Type B pancreatic cell (in vitro differentiated cells): Measurements from ENCODE around the gene SPATA20. TPM values are rescaled to one million over a fixed set of nuclear protein-coding genes. Genes with fewer than 3 reads are reported as not detected.

ENCODE experiments used
- DNase-seq: peaks from one replicate; pipeline ENCODE4 v3.0.0; 2021; ENCODE audit warnings: mixed read lengths; ENCODE audit not compliant: unreplicated experiment; ENCODE audit errors: extremely low spot score
- H3K27ac Mint-ChIP-seq: 2 replicates; pipeline ENCODE4 v1.8.0; 2021; ENCODE audit warnings: mild to moderate bottlenecking, mixed read lengths
- H3K27me3 Mint-ChIP-seq: 2 replicates; pipeline ENCODE4 v1.8.0; 2021; ENCODE audit warnings: mixed read lengths
- H3K36me3 Mint-ChIP-seq: 2 replicates; pipeline ENCODE4 v1.8.0; 2021; ENCODE audit warnings: mixed read lengths
- H3K4me1 Mint-ChIP-seq: one replicate; pipeline ENCODE4 v1.8.0; 2021; ENCODE audit warnings: mixed read lengths; ENCODE audit not compliant: unreplicated experiment
- H3K4me3 Mint-ChIP-seq: 2 replicates; pipeline ENCODE4 v1.8.0; 2021; ENCODE audit warnings: mild to moderate bottlenecking, mixed read lengths
- H3K9me3 Mint-ChIP-seq: 2 replicates; pipeline ENCODE4 v1.8.0; 2021; ENCODE audit warnings: mixed read lengths
- CTCF ChIP-seq: fragments of 200-600 bp; sonication (generic); conservative IDR thresholded peaks from 2 replicates; pipeline ENCODE4 v1.5.0; 2021; ENCODE audit warnings: antibody characterized with exemption, mild to moderate bottlenecking
- total RNA-seq: library from RNA; stranded (reverse); gene quantifications from 2 replicates; pipeline ENCODE4 v1.2.1, GENCODE V29; 2021; ENCODE audit warnings: low replicate concordance

The SPATA20 gene
- total RNA-seq, 1 donor from 2014 or later, result 51.3 TPM

GRCh38 chr17:50570528-50570927, 23.6 kb downstream of the SPATA20 start:
- no peaks in the 10 kb centered on the region for H3K36me3 Mint-ChIP-seq
- TF ChIP-seq CTCF, result no peak
- no peak for DNase-seq
- H3K4me3 Mint-ChIP-seq, result peak overlapping the region; percentile 39
- peaks cover 25% of the 10 kb centered on the region for H3K27me3 Mint-ChIP-seq
- H3K9me3 Mint-ChIP-seq, result no peaks in the 10 kb centered on the region
- peak overlapping the region; percentile 21 for H3K27ac Mint-ChIP-seq
- peaks cover 52% of the 10 kb centered on the region for H3K4me1 Mint-ChIP-seq

- no peak for DNase-seq
- Mint-ChIP-seq H3K36me3 (no peaks in the 10 kb centered on the region), H3K27me3 (peaks cover 16% of the 10 kb centered on the region), H3K4me1 (peaks cover 41% of the 10 kb centered on the region), H3K4me3 (no peak overlapping the region), H3K9me3 (no peaks in the 10 kb centered on the region), H3K27ac (no peak overlapping the region)
- no peak for TF ChIP-seq CTCF
Measured at GRCh38 chr17:50571681-50572080, 24.7 kb downstream of the SPATA20 start.

- Mint-ChIP-seq H3K27ac (no peak overlapping the region), H3K9me3 (no peaks in the 10 kb centered on the region), H3K4me1 (peaks cover 36% of the 10 kb centered on the region), H3K36me3 (no peaks in the 10 kb centered on the region), H3K4me3 (no peak overlapping the region), H3K27me3 (peaks cover 8% of the 10 kb centered on the region)
- TF ChIP-seq CTCF, result no peak
- DNase-seq, result no peak
Measured at GRCh38 chr17:50572541-50572940, 25.6 kb downstream of the SPATA20 start.

GRCh38 chr17:50573866-50574611, 27.1 kb downstream of the SPATA20 start:
- Mint-ChIP-seq H3K27me3 (peaks cover 5% of the 10 kb centered on the region), H3K36me3 (peaks cover 6% of the 10 kb centered on the region), H3K9me3 (no peaks in the 10 kb centered on the region), H3K4me1 (peaks cover 30% of the 10 kb centered on the region), H3K27ac (no peak overlapping the region), H3K4me3 (no peak overlapping the region)
- DNase-seq, result no peak
- TF ChIP-seq CTCF, result no peak

- H3K4me1 Mint-ChIP-seq, result peaks cover 18% of the 10 kb centered on the region
- peaks cover 5% of the 10 kb centered on the region for H3K27me3 Mint-ChIP-seq
- peaks cover 7% of the 10 kb centered on the region for H3K36me3 Mint-ChIP-seq
- H3K9me3 Mint-ChIP-seq, result no peaks in the 10 kb centered on the region
- no peak for DNase-seq
- no peak overlapping the region for H3K4me3 Mint-ChIP-seq
- H3K27ac Mint-ChIP-seq, result no peak overlapping the region
- TF ChIP-seq CTCF, result no peak
Measured at GRCh38 chr17:50575581-50576210, 28.7 kb downstream of the SPATA20 start.
